ENCODE results near the gene C10orf95. TPM values are rescaled to one million over a fixed set of nuclear protein-coding genes. Genes with fewer than 3 reads are reported as not detected.

Gene C10orf95
- total and polyA plus RNA-seq, 2 donors, result 0.11 TPM; not detected in 1

GRCh38 chr10:102404361-102405107 is 46.8 kb downstream of the C10orf95 start:
- peaks cover 2% of the 10 kb centered on the region for H3K36me3 ChIP-seq (ENCODE audit: insufficient read depth)
- no peaks in the 10 kb centered on the region for H3K4me1 ChIP-seq (ENCODE audit: insufficient read depth)
- DNase-seq (ENCODE audit: extremely low spot score), result no peak
- 79% methylated on average over 17 of the region's 17 CpGs for WGBS
- no peak overlapping the region for H3K27ac ChIP-seq (ENCODE audit: low read depth)
- no peak overlapping the region for H3K4me3 ChIP-seq (ENCODE audit: low read depth, low read length)

- Histone ChIP-seq H3K4me3 (ENCODE audit: low read depth, low read length) (no peak overlapping the region), H3K36me3 (ENCODE audit: insufficient read depth) (peaks cover 2% of the 10 kb centered on the region), H3K4me1 (ENCODE audit: insufficient read depth) (no peaks in the 10 kb centered on the region), H3K27ac (ENCODE audit: low read depth) (no peak overlapping the region)
- 83% methylated on average over 13 of the region's 13 CpGs for WGBS
- DNase-seq (ENCODE audit: extremely low spot score), result no peak
Observed at GRCh38 chr10:102403115-102403514, 48.2 kb downstream of the C10orf95 start.

DNA sequence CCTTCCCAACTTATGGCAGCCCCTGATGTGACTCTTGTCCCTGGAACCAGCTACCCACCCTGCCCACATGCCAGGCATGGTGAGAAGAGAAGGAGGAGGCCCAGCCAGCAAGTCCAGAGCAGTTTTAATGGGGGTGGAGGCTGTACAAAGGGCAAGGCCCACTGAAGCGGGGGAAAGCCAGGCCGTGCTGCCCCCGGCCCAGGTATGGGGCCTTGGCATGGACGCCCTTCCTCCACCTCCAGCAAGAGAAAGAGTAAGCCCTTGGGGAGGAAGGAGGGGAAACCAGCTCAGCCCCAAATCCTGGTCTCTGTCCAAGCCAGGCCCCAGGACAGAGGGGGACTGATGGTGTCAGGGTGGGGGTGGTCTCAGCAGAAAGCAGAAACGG is 48.8 kb downstream of the C10orf95 start:
- H3K27ac ChIP-seq (ENCODE audit: low read depth), result no peak overlapping the region
- H3K4me1 ChIP-seq (ENCODE audit: insufficient read depth), result no peaks in the 10 kb centered on the region
- peaks cover 2% of the 10 kb centered on the region for H3K36me3 ChIP-seq (ENCODE audit: insufficient read depth)
- H3K4me3 ChIP-seq (ENCODE audit: low read depth, low read length), result no peak overlapping the region
- DNase-seq (ENCODE audit: extremely low spot score), result no peak
- WGBS, result 73% methylated on average over 5 of the region's 5 CpGs

DNA sequence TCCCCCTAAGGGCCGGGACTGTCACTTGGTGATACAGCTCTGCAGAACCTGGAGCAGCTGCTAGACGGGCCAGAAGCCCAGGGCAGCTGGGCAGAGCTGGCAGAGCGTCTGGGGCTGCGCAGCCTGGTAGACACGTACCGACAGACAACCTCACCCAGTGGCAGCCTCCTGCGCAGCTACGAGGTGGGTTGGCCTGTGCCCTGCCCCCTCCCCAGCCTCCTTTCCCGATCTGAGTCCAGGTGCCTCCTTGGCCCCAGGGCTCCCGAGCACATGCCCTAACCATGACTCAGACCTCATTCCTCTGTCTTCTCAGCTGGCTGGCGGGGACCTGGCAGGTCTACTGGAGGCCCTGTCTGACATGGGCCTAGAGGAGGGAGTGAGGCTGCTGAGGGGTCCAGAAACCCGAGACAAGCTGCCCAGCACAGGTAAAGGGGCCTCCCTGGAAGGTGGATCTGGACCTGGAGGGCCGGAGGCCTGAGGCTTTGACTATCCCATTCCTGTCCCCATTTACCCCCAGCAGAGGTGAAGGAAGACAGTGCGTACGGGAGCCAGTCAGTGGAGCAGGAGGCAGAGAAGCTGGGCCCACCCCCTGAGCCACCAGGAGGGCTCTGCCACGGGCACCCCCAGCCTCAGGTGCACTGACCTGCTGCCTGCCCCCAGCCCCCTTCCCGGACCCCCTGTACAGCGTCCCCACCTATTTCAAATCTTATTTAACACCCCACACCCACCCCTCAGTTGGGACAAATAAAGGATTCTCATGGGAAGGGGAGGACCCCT is 49.4 kb downstream of the C10orf95 start:
- no peak overlapping the region for H3K4me3 ChIP-seq (ENCODE audit: low read depth, low read length)
- 69% methylated on average over 18 of the region's 18 CpGs for WGBS
- no peaks in the 10 kb centered on the region for H3K4me1 ChIP-seq (ENCODE audit: insufficient read depth)
- H3K27ac ChIP-seq (ENCODE audit: low read depth), result no peak overlapping the region
- H3K36me3 ChIP-seq (ENCODE audit: insufficient read depth), result peaks cover 2% of the 10 kb centered on the region
- DNase-seq (ENCODE audit: extremely low spot score), result no peak

DNA sequence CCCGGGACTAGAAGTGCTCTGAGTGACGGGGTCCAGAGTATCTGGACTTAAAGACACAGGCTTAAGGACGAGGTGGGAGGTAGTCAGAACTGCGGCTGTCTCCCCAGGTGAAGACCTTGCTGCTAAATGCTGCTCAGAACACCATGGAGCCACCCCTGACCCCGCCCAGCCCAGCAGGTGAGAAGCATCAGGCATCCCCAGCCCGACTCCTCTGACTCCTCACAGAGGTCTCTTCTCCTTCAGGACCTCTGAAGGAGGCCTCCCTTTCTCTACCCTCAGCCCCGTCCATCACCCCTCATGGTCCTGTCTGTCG is 50.0 kb downstream of the C10orf95 start:
- H3K4me3 ChIP-seq (ENCODE audit: low read depth, low read length), result no peak overlapping the region
- H3K36me3 ChIP-seq (ENCODE audit: insufficient read depth), result peaks cover 2% of the 10 kb centered on the region
- 83% methylated on average over 8 of the region's 8 CpGs for WGBS
- DNase-seq (ENCODE audit: extremely low spot score), result no peak
- H3K4me1 ChIP-seq (ENCODE audit: insufficient read depth), result no peaks in the 10 kb centered on the region
- no peak overlapping the region for H3K27ac ChIP-seq (ENCODE audit: low read depth)

DNA sequence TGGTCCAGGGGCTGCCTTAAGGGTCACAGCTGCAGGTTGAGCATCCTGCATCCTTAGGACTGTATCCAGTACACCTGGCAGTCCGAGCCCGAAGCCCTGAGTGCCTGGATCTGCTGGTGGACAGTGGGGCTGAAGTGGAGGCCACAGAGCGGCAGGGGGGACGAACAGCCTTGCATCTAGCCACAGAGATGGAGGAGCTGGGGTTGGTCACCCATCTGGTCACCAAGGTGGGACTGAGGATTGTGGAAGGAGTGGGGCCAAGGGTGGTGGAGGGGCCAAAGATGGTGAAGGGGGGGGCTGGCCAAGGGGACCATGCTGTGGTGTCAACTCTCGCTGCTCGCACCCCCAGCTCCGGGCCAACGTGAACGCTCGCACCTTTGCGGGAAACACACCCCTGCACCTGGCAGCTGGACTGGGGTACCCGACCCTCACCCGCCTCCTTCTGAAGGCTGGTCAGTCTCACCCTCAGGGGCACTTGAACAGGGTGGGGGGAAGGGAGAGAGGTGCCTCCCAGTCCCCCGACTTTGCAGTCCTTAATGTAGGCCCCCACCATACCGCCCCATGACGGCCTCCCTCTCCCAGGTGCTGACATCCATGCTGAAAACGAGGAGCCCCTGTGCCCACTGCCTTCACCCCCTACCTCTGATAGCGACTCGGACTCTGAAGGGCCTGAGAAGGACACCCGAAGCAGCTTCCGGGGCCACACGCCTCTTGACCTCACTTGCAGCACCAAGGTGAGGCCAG is 50.6 kb downstream of the C10orf95 start:
- H3K4me3 ChIP-seq (ENCODE audit: low read depth, low read length), result no peak overlapping the region
- H3K4me1 ChIP-seq (ENCODE audit: insufficient read depth), result no peaks in the 10 kb centered on the region
- H3K36me3 ChIP-seq (ENCODE audit: insufficient read depth), result peaks cover 2% of the 10 kb centered on the region
- WGBS, result 82% methylated on average over 22 of the region's 22 CpGs
- H3K27ac ChIP-seq (ENCODE audit: low read depth), result no peak overlapping the region
- no peak for DNase-seq (ENCODE audit: extremely low spot score)

DNA sequence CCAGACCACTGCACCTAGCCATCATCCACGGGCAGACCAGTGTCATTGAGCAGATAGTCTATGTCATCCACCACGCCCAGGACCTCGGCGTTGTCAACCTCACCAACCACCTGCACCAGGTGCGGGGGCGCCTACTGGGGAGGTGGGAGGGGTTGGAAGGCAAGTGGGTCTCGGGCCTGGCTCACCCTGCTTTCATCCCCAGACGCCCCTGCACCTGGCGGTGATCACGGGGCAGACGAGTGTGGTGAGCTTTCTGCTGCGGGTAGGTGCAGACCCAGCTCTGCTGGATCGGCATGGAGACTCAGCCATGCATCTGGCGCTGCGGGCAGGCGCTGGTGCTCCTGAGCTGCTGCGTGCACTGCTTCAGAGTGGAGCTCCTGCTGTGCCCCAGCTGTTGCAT is 51.3 kb downstream of the C10orf95 start:
- peaks cover 2% of the 10 kb centered on the region for H3K36me3 ChIP-seq (ENCODE audit: insufficient read depth)
- H3K4me1 ChIP-seq (ENCODE audit: insufficient read depth), result no peaks in the 10 kb centered on the region
- WGBS, result 78% methylated on average over 17 of the region's 17 CpGs
- no peak overlapping the region for H3K4me3 ChIP-seq (ENCODE audit: low read depth, low read length)
- no peak for DNase-seq (ENCODE audit: extremely low spot score)
- no peak overlapping the region for H3K27ac ChIP-seq (ENCODE audit: low read depth)

Small RNA genes lying within 50 kb of the gene (small RNA-seq; reads per million reads assigned to genes)
- 406 reads per million, percentile 98 among the genes with 10 or more reads in this experiment for gene MIR146B

Other genes with a start within 250 kb of the C10orf95 start
- gene ELOVL3, start 225.2 kb downstream of the C10orf95 start, total RNA-seq, result not detected
- gene ELOVL3, start 225.2 kb downstream of the C10orf95 start, polyA plus RNA-seq, result 0.29 TPM
- gene PITX3, start 210.0 kb downstream of the C10orf95 start, total RNA-seq, result 0.32 TPM
- 0.08 TPM for gene PITX3, start 210.0 kb downstream of the C10orf95 start, polyA plus RNA-seq
- gene GBF1, start 206.0 kb downstream of the C10orf95 start, total RNA-seq, result 29.3 TPM
- gene GBF1, start 206.0 kb downstream of the C10orf95 start, polyA plus RNA-seq, result 22.9 TPM
- 11.3 TPM for gene NFKB2, start 55.8 kb downstream of the C10orf95 start, total RNA-seq
- 30.8 TPM for gene NFKB2, start 55.8 kb downstream of the C10orf95 start, polyA plus RNA-seq
- 38.4 TPM for gene PSD, start 32.8 kb downstream of the C10orf95 start, total RNA-seq
- gene PSD, start 32.8 kb downstream of the C10orf95 start, polyA plus RNA-seq, result 276 TPM
- gene FBXL15, start 30.7 kb downstream of the C10orf95 start, total RNA-seq, result 2.0 TPM
- 36.6 TPM for gene FBXL15, start 30.7 kb downstream of the C10orf95 start, polyA plus RNA-seq
- gene CUEDC2, start 19.0 kb downstream of the C10orf95 start, total RNA-seq, result 26.9 TPM
- gene CUEDC2, start 19.0 kb downstream of the C10orf95 start, polyA plus RNA-seq, result 77.9 TPM
- 64.7 TPM for gene ACTR1A, start 51.2 kb upstream of the C10orf95 start, total RNA-seq
- gene ACTR1A, start 51.2 kb upstream of the C10orf95 start, polyA plus RNA-seq, result 111 TPM
- gene SUFU, start 52.4 kb upstream of the C10orf95 start, total RNA-seq, result 8.1 TPM
- gene SUFU, start 52.4 kb upstream of the C10orf95 start, polyA plus RNA-seq, result 11.2 TPM
- gene TRIM8, start 192.9 kb upstream of the C10orf95 start, total RNA-seq, result 35.5 TPM
- 116 TPM for gene TRIM8, start 192.9 kb upstream of the C10orf95 start, polyA plus RNA-seq